HepG2 (cell line): Measurements from ENCODE around the gene WNT2. TPM values are rescaled to one million over a fixed set of nuclear protein-coding genes. Genes with fewer than 3 reads are reported as not detected.

Experiments used
- ATAC-seq: fragments of 200-7000 bp; cut with Tn5 transposase; 3 replicates; pipeline ENCODE4 v1.9.1; 2020; ENCODE audit warnings: mild to moderate bottlenecking, moderate library complexity
- BruUV-seq: library from RNA; stranded (reverse); fragments of 400-500 nt; replicated peaks from 2 replicates; lab custom pipeline; 2021; lab: Mats Ljungman, UMichigan
- CTCF ChIA-PET: fragments of 300-600 bp; formaldehyde crosslinking; extraction: SDS; loops from one replicate; lab custom pipeline; 2021; ENCODE audit warnings: low total read pairs, inconsistent platforms, low intra/inter-chr PET ratio; lab: Yijun Ruan, JAX
- POLR2A ChIA-PET: fragments of 350-600 bp; sonication (Branson Sonifier 250); formaldehyde crosslinking; loops from one replicate; lab custom pipeline; 2020; ENCODE audit warnings: antibody characterized with exemption, inconsistent platforms; lab: Yijun Ruan, JAX
- DNase-seq: peaks from one replicate; pipeline ENCODE4 v3.0.0-alpha.2; 2015; ENCODE audit warnings: low spot score
- FAIRE-seq: peaks from 3 replicates; lab custom pipeline; 2011; peaks lifted over from hg19 to GRCh38; lab: Jason Lieb, UNC
- H2AFZ ChIP-seq: one replicate; pipeline ENCODE4 v1.6.1; 2011; ENCODE audit warnings: low read length, inconsistent platforms
- H3K27ac ChIP-seq: fragments of 300-600 bp; 3 replicates; pipeline ENCODE4 v1.8.0; 2011; ENCODE audit warnings: mixed run types, mild to moderate bottlenecking, mixed read lengths, low read length, inconsistent platforms; ENCODE audit not compliant: insufficient read depth; ENCODE audit errors: extremely low read length
- H3K27me3 ChIP-seq, 2 experiments: fragments of 200-600 bp in 1 of 2; 2 replicates in 1 of 2; 3 replicates in 1 of 2; pipeline versions ENCODE4 v1.6.0 to v1.8.0; 2011; ENCODE audit warnings: low read length in 2 of 2, mild to moderate bottlenecking in 2 of 2, moderate library complexity in 2 of 2, inconsistent platforms in 1 of 2; ENCODE audit not compliant: insufficient read depth in 2 of 2, control insufficient read depth in 1 of 2
- H3K36me3 ChIP-seq, 2 experiments: fragments of 200-600 bp in 1 of 2; replicated peaks in 1 of 2; 2 replicates in 1 of 2; 3 replicates in 1 of 2; pipeline versions ENCODE4 v1.5.1 to v1.8.0; 2011; ENCODE audit warnings: low read length in 2 of 2, inconsistent platforms in 1 of 2; ENCODE audit not compliant: insufficient read depth in 2 of 2, control insufficient read depth in 1 of 2
- H3K4me1 ChIP-seq: 2 replicates; pipeline ENCODE4 v1.5.1; 2012; ENCODE audit warnings: low read length, inconsistent platforms; ENCODE audit not compliant: insufficient read depth
- H3K4me2 ChIP-seq: 2 replicates; pipeline ENCODE4 v1.6.0; 2011; ENCODE audit warnings: low read depth, low read length, inconsistent platforms
- H3K4me3 ChIP-seq, 3 experiments: fragments of 200-600 bp in 1 of 3; sonication (generic), shearing (Covaris generic) in 1 of 3; replicated peaks in 1 of 3; 2 replicates each; pipeline ENCODE4 v1.5.1; 2011 to 2016; ENCODE audit warnings: low read length in 3 of 3, inconsistent platforms in 2 of 3, low read depth in 2 of 3, mild to moderate bottlenecking in 2 of 3, control low read depth in 1 of 3, mixed read lengths in 1 of 3; ENCODE audit not compliant: insufficient read depth in 1 of 3
- H3K79me2 ChIP-seq: one replicate; pipeline ENCODE4 v1.6.1; 2011; ENCODE audit warnings: low read length, inconsistent platforms; ENCODE audit not compliant: insufficient read depth
- H3K9ac ChIP-seq: 2 replicates; pipeline ENCODE4 v1.6.0; 2011; ENCODE audit warnings: mild to moderate bottlenecking, low read depth, low read length, inconsistent platforms; ENCODE audit not compliant: insufficient read depth
- H3K9me3 ChIP-seq: 2 replicates; pipeline ENCODE4 v1.5.1; 2012; ENCODE audit warnings: mild to moderate bottlenecking, low read length
- H4K20me1 ChIP-seq: 2 replicates; pipeline ENCODE4 v1.6.0; 2011; ENCODE audit warnings: inconsistent platforms, mild to moderate bottlenecking, low read length, moderate library complexity; ENCODE audit not compliant: insufficient read depth
- TOE1 ChIP-seq: sonication (generic); formaldehyde crosslinking; IDR thresholded peaks from 2 replicates; pipeline ENCODE4 v1.4.0; 2020; ENCODE audit warnings: mild to moderate bottlenecking, missing genetic modification reagents
- WGBS: methylation state at CpG from one replicate; pipeline ENCODE4 v1.1.6; 2017; ENCODE audit warnings: low lambda C conversion rate; 5-methylcytosine and 5-hydroxymethylcytosine counted together
- in situ Hi-C: cut with HindIII; loops from 2 replicates; pipeline ENCODE4 v1.10.0; 2017; ENCODE audit warnings: low pct_unique_long_range_greater_than_20kb; ENCODE audit not compliant: extremely low pct_ligation_motif_present
- intact Hi-C: fragments of 100-400 bp; cut with micrococcal nuclease; formaldehyde crosslinking; loops from one replicate; pipeline ENCODE4 v1.10.0; 2022; ENCODE audit not compliant: unreplicated experiment
- polyA plus RNA-seq, 8 experiments: library from polyadenylated mRNA; depleted of rRNA in 3 of 8; stranded (reverse) in 7 of 8; unstranded in 1 of 8; fragments of >200 nt; fragmentation: Illumina TruSeq in 4 of 8; extraction: Trizol in 4 of 8; gene quantifications; 2 replicates each; pipeline versions ENCODE4 v1.2.1 to v1.2.3, GENCODE V29; 2011 to 2016; ENCODE audit warnings: low read depth in 4 of 8, missing spikeins in 1 of 8, mixed read lengths in 1 of 8; ENCODE audit not compliant: insufficient read depth in 1 of 8
- total RNA-seq, 5 experiments: library from RNA; depleted of rRNA; stranded (reverse); fragments of >200 nt; fragmentation: Illumina TruSeq; extraction: Trizol; gene quantifications; 2 replicates each; pipeline ENCODE4 v1.2.3, GENCODE V29; 2016; ENCODE audit warnings: low read depth in 1 of 5
- TF ChIP-seq, protein P1 (sequence below): IDR thresholded peaks from 2 replicates; pipeline ENCODE4 v1.6.1; 2012; ENCODE audit warnings: inconsistent platforms
- TF ChIP-seq, protein P2 (sequence below): sonication (generic); formaldehyde crosslinking; IDR thresholded peaks from 2 replicates; pipeline ENCODE4 v1.4.0; 2020; ENCODE audit warnings: missing genetic modification reagents

WNT2 gene
- total and polyA plus RNA-seq, 2 of the 13 experiments (the other 11 are each of a cell fraction or from before 2014, with no cell fraction given) = not detected

DNA sequence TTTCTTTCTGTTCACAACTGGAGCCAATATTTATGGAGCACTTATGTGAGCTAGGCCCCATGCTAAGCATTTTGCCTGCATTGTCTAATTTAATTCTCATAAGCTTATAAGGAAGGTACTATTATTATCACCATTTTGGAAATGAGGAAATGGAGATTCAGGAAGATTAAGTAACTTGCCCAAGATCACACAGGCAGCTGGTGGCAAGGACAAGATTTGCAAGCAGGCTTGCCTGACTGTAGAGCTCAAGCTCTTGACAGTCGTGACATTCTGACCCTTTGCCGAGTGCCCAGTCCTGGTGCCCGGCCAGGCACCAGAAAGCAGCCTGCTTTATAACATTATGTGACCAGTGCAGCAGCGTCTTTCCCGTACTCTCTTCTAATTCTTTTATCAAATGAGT lies 38.2 kb downstream of the WNT2 start:
- FAIRE-seq (no peak), ATAC-seq (no peak), DNase-seq (no peak)
- Histone ChIP-seq H4K20me1 (no peaks in the 10 kb centered on the region), H2AFZ (no peak overlapping the region), H3K79me2 (no peaks in the 10 kb centered on the region), H3K4me3 (no peak overlapping the region), H3K36me3 (no peaks in the 10 kb centered on the region), H3K4me1 (no peaks in the 10 kb centered on the region), H3K4me2 (no peak overlapping the region), H3K27ac (no peak overlapping the region), H3K9ac (no peak overlapping the region), H3K9me3 (no peaks in the 10 kb centered on the region), H3K27me3 (peaks cover 0 to 4% of the 10 kb centered on the region in 2 experiments; a peak in 1 of 5 replicates)
- TF ChIP-seq TOE1 (CRISPR knock-in tag) = no peak
- TF ChIP-seq, protein P1, sequence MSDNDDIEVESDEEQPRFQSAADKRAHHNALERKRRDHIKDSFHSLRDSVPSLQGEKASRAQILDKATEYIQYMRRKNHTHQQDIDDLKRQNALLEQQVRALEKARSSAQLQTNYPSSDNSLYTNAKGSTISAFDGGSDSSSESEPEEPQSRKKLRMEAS = no peak
- TF ChIP-seq, protein P2, sequence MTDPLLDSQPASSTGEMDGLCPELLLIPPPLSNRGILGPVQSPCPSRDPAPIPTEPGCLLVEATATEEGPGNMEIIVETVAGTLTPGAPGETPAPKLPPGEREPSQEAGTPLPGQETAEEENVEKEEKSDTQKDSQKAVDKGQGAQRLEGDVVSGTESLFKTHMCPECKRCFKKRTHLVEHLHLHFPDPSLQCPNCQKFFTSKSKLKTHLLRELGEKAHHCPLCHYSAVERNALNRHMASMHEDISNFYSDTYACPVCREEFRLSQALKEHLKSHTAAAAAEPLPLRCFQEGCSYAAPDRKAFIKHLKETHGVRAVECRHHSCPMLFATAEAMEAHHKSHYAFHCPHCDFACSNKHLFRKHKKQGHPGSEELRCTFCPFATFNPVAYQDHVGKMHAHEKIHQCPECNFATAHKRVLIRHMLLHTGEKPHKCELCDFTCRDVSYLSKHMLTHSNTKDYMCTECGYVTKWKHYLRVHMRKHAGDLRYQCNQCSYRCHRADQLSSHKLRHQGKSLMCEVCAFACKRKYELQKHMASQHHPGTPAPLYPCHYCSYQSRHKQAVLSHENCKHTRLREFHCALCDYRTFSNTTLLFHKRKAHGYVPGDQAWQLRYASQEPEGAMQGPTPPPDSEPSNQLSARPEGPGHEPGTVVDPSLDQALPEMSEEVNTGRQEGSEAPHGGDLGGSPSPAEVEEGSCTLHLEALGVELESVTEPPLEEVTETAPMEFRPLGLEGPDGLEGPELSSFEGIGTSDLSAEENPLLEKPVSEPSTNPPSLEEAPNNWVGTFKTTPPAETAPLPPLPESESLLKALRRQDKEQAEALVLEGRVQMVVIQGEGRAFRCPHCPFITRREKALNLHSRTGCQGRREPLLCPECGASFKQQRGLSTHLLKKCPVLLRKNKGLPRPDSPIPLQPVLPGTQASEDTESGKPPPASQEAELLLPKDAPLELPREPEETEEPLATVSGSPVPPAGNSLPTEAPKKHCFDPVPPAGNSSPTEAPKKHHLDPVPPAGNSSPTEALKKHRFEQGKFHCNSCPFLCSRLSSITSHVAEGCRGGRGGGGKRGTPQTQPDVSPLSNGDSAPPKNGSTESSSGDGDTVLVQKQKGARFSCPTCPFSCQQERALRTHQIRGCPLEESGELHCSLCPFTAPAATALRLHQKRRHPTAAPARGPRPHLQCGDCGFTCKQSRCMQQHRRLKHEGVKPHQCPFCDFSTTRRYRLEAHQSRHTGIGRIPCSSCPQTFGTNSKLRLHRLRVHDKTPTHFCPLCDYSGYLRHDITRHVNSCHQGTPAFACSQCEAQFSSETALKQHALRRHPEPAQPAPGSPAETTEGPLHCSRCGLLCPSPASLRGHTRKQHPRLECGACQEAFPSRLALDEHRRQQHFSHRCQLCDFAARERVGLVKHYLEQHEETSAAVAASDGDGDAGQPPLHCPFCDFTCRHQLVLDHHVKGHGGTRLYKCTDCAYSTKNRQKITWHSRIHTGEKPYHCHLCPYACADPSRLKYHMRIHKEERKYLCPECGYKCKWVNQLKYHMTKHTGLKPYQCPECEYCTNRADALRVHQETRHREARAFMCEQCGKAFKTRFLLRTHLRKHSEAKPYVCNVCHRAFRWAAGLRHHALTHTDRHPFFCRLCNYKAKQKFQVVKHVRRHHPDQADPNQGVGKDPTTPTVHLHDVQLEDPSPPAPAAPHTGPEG (CRISPR knock-in tag) = no peak
- no TSS peak for BruUV-seq
- WGBS = 8% methylated on average over 5 of the region's 5 CpGs
- ChIA-PET POLR2A (no interaction called here), CTCF (no interaction called here)
- intact Hi-C loops (no loop called here), in situ Hi-C loops (no loop called here)
